ENCODE data around the gene KRTAP12-3. TPM values are rescaled to one million over a fixed set of nuclear protein-coding genes. Genes with fewer than 3 reads are reported as not detected.

KRTAP12-3 gene
- total and polyA plus RNA-seq, 8 donors, result not detected

- Histone ChIP-seq H3K4me3 (no peak overlapping the region), H3K36me3 (no peaks in the 10 kb centered on the region), H3K27me3 (peaks cover 9 to 94% (median 77%) of the 10 kb centered on the region in 3 donors), H3K9me3 (no peaks in the 10 kb centered on the region), H3K27ac (no peak overlapping the region), H3K4me1 (no peaks in the 10 kb centered on the region)
- no peak for DNase-seq
- 46 to 57% (median 52%) methylated on average over 17 to 21 of the region's 21 CpGs for WGBS, 5 donors
- intact Hi-C loops (cut with DNase I; ENCODE audit: low total_unique reads), result no loop called here
- TF ChIP-seq EP300 (IDR thresholded peaks at IDR 0.05) (no peak), POLR2A (IDR thresholded peaks at IDR 0.05) (no peak), POLR2AphosphoS5 (IDR thresholded peaks at IDR 0.05) (no peak), CTCF (IDR thresholded peaks at IDR 0.05) (no peak)
These were observed 42.6 kb downstream of the KRTAP12-3 start for GRCh38 chr21:44700101-44701022.

GRCh38 chr21:44701023-44701400 is 43.3 kb downstream of the KRTAP12-3 start:
- intact Hi-C loops (cut with DNase I; ENCODE audit: low total_unique reads), result no loop called here

GRCh38 chr21:44701541-44701940 is 43.8 kb downstream of the KRTAP12-3 start:
- intact Hi-C loops (cut with DNase I; ENCODE audit: low total_unique reads), result no loop called here
- H3K4me1 ChIP-seq, result no peaks in the 10 kb centered on the region
- H3K9me3 ChIP-seq, result peaks cover 0 to 10% (median 8%) of the 10 kb centered on the region in 4 donors
- no peak for DNase-seq
- 25 to 38% (median 29%) methylated on average over 12 of the region's 12 CpGs for WGBS, 5 donors
- TF ChIP-seq EP300 (IDR thresholded peaks at IDR 0.05), result no peak
- no peak for TF ChIP-seq POLR2AphosphoS5 (IDR thresholded peaks at IDR 0.05)
- TF ChIP-seq CTCF (IDR thresholded peaks at IDR 0.05), result no peak
- no peak for TF ChIP-seq POLR2A (IDR thresholded peaks at IDR 0.05)
- no peaks in the 10 kb centered on the region for H3K36me3 ChIP-seq
- no peak overlapping the region for H3K27ac ChIP-seq
- H3K27me3 ChIP-seq, result peaks cover 10 to 100% (median 84%) of the 10 kb centered on the region in 3 donors
- H3K4me3 ChIP-seq, result no peak overlapping the region

More at GRCh38 chr21:44701023-44701400, 43.3 kb downstream of the KRTAP12-3 start:
- TF ChIP-seq EP300 (IDR thresholded peaks at IDR 0.05) (no peak), POLR2A (IDR thresholded peaks at IDR 0.05) (no peak), CTCF (IDR thresholded peaks at IDR 0.05) (no peak), POLR2AphosphoS5 (IDR thresholded peaks at IDR 0.05) (no peak)
- H3K36me3 ChIP-seq, result no peaks in the 10 kb centered on the region
- WGBS, 5 donors, result 79 to 90% (median 81%) methylated on average over 14 of the region's 14 CpGs
- no peak overlapping the region for H3K4me3 ChIP-seq
- DNase-seq, result no peak
- H3K27ac ChIP-seq, result no peak overlapping the region
- H3K4me1 ChIP-seq, result no peaks in the 10 kb centered on the region
- H3K27me3 ChIP-seq, result peaks cover 9 to 96% (median 81%) of the 10 kb centered on the region in 3 donors
- H3K9me3 ChIP-seq, result peaks cover 0 to 5% (median 3%) of the 10 kb centered on the region in 4 donors

GRCh38 chr21:44702111-44702972 is 44.6 kb downstream of the KRTAP12-3 start:
- no peaks in the 10 kb centered on the region for H3K36me3 ChIP-seq
- no peak overlapping the region for H3K27ac ChIP-seq
- intact Hi-C loops (cut with DNase I; ENCODE audit: low total_unique reads), result no loop called here
- H3K4me3 ChIP-seq, result no peak overlapping the region
- no peak for TF ChIP-seq POLR2AphosphoS5 (IDR thresholded peaks at IDR 0.05)
- no peak for TF ChIP-seq CTCF (IDR thresholded peaks at IDR 0.05)
- TF ChIP-seq POLR2A (IDR thresholded peaks at IDR 0.05), result no peak
- TF ChIP-seq EP300 (IDR thresholded peaks at IDR 0.05), result no peak
- H3K9me3 ChIP-seq, result peaks cover 0 to 12% (median 9%) of the 10 kb centered on the region in 4 donors
- peaks cover 0 to 1% (median 0%) of the 10 kb centered on the region in 4 donors for H3K4me1 ChIP-seq
- DNase-seq, result no peak
- peaks cover 17 to 100% (median 90%) of the 10 kb centered on the region in 3 donors for H3K27me3 ChIP-seq
- 72 to 77% (median 75%) methylated on average over 13 to 22 of the region's 22 CpGs for WGBS, 5 donors
